ENCODE data around the gene MTOR. TPM values are rescaled to one million over a fixed set of nuclear protein-coding genes. Genes with fewer than 3 reads are reported as not detected.
A peak's percentile ranks its signal among the peaks of the same experiment; 100 is the strongest.

The MTOR gene
- total RNA-seq, 1 donor from 2014 or later, result 55.8 TPM

GRCh38 chr1:11204396-11205190, 57.8 kb downstream of the MTOR start:
- H3K36me3 Mint-ChIP-seq, result peaks cover 22% of the 10 kb centered on the region
- Histone ChIP-seq H3K27me3 (no peaks in the 10 kb centered on the region), H3K4me3 (no peak overlapping the region), H3K9me3 (ENCODE audit: low read depth) (no peaks in the 10 kb centered on the region), H3K9ac (no peak overlapping the region), H3K4me1 (no peaks in the 10 kb centered on the region), H2AFZ (replicated peaks) (no peak overlapping the region), H3K27ac (no peak overlapping the region), H3K4me2 (no peak overlapping the region), H4K20me1 (ENCODE audit: low read depth) (no peaks in the 10 kb centered on the region), H3K79me2 (ENCODE audit: low read depth) (no peaks in the 10 kb centered on the region), H3F3A (ENCODE audit: low read depth) (peaks cover 4% of the 10 kb centered on the region), H3K36me3 (no peaks in the 10 kb centered on the region)
- peaks cover 3% of the 10 kb centered on the region for H3K4me1 Mint-ChIP-seq
- no peaks in the 10 kb centered on the region for H3K27me3 Mint-ChIP-seq (ENCODE audit: insufficient read depth, low read depth)
- TF ChIP-seq EZH2 (IDR thresholded peaks at IDR 0.05) (no peak), EZH2phosphoT487 (IDR thresholded peaks at IDR 0.05) (no peak), CTCF (IDR thresholded peaks at IDR 0.05) (no peak)
- no peak for DNase-seq (ENCODE audit: low spot score)
- no peak overlapping the region for H3K4me3 Mint-ChIP-seq
- H3K9me3 Mint-ChIP-seq, result no peaks in the 10 kb centered on the region
- no peak overlapping the region for H3K27ac Mint-ChIP-seq

GRCh38 chr1:11198851-11199594, 63.3 kb downstream of the MTOR start:
- Histone ChIP-seq H3K9ac (no peak overlapping the region), H3K79me2 (ENCODE audit: low read depth) (no peaks in the 10 kb centered on the region), H3K9me3 (ENCODE audit: low read depth) (no peaks in the 10 kb centered on the region), H3K36me3 (peaks cover 7% of the 10 kb centered on the region), H3K4me1 (peaks cover 10% of the 10 kb centered on the region), H3K4me3 (no peak overlapping the region), H3K4me2 (peak overlapping the region; percentile 39), H3K27me3 (no peaks in the 10 kb centered on the region), H3F3A (ENCODE audit: low read depth) (peaks cover 14% of the 10 kb centered on the region), H3K27ac (no peak overlapping the region), H2AFZ (replicated peaks) (no peak overlapping the region), H4K20me1 (ENCODE audit: low read depth) (peaks cover 10% of the 10 kb centered on the region)
- H3K4me1 Mint-ChIP-seq, result peaks cover 13% of the 10 kb centered on the region
- no peaks in the 10 kb centered on the region for H3K9me3 Mint-ChIP-seq
- no peak for DNase-seq (ENCODE audit: low spot score)
- H3K36me3 Mint-ChIP-seq, result peaks cover 23% of the 10 kb centered on the region
- no peak overlapping the region for H3K4me3 Mint-ChIP-seq
- TF ChIP-seq EZH2phosphoT487 (IDR thresholded peaks at IDR 0.05) (no peak), EZH2 (IDR thresholded peaks at IDR 0.05) (no peak), CTCF (IDR thresholded peaks at IDR 0.05) (no peak)
- H3K27ac Mint-ChIP-seq, result no peak overlapping the region
- peaks cover 5% of the 10 kb centered on the region for H3K27me3 Mint-ChIP-seq (ENCODE audit: insufficient read depth, low read depth)

DNA sequence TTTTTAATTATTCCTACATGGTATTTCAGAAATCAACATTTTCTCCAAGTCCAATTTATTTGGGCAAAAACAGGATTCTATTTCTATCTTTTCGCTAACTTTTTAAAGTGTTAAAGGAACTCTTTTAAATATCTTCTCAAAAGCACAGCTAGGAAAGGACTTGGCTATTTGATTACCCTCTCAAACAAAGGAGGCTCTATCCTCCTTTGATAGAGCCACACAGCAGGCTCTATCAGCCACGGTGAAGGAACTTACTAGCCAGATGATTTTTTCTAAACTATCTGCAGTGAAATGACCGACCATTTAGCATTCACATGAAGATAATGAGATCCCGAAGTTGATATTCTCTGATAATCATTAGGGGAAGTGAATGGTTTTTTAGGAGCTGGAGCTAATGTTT, 64.1 kb downstream of the MTOR start:
- Histone ChIP-seq H3K36me3 (peaks cover 7% of the 10 kb centered on the region), H3K27ac (peak overlapping the region; percentile 31), H3F3A (ENCODE audit: low read depth) (peaks cover 14% of the 10 kb centered on the region), H3K4me3 (no peak overlapping the region), H3K4me1 (peaks cover 10% of the 10 kb centered on the region), H3K9me3 (ENCODE audit: low read depth) (no peaks in the 10 kb centered on the region), H3K4me2 (peak overlapping the region; percentile 39), H4K20me1 (ENCODE audit: low read depth) (peaks cover 10% of the 10 kb centered on the region), H2AFZ (replicated peaks) (no peak overlapping the region), H3K27me3 (no peaks in the 10 kb centered on the region), H3K79me2 (ENCODE audit: low read depth) (no peaks in the 10 kb centered on the region), H3K9ac (no peak overlapping the region)
- Mint-ChIP-seq H3K9me3 (no peaks in the 10 kb centered on the region), H3K4me3 (no peak overlapping the region), H3K4me1 (peaks cover 13% of the 10 kb centered on the region), H3K27me3 (ENCODE audit: insufficient read depth, low read depth) (peaks cover 5% of the 10 kb centered on the region), H3K27ac (no peak overlapping the region), H3K36me3 (peaks cover 18% of the 10 kb centered on the region)
- DNase-seq (ENCODE audit: low spot score), result peak; percentile 24
- TF ChIP-seq CTCF (IDR thresholded peaks at IDR 0.05) (no peak), EZH2phosphoT487 (IDR thresholded peaks at IDR 0.05) (no peak), EZH2 (IDR thresholded peaks at IDR 0.05) (no peak)

Data from neural progenitor cell (in vitro differentiated cells).